OCI-LY1 (cell line): ENCODE data around the gene SYT2.
"Not testable (repeated sequence)": the region's sequence is repeated elsewhere in the genome, so short reads cannot be mapped to it uniquely, and the experiment has no call there.

Source experiments
- H2AFZ ChIP-seq: fragments of 200-600 bp; sonication (generic), shearing (Covaris generic); 2 replicates; pipeline ENCODE4 v1.6.0; 2014; ENCODE audit warnings: antibody characterized with exemption, mild to moderate bottlenecking, low read length
- H3F3A ChIP-seq: fragments of 200-600 bp; sonication (generic), shearing (Covaris generic); 2 replicates; pipeline ENCODE4 v1.6.0; 2014; ENCODE audit warnings: mild to moderate bottlenecking, antibody characterized with exemption, low read length, moderate library complexity; ENCODE audit not compliant: insufficient read depth
- H3K27ac ChIP-seq: fragments of 200-600 bp; sonication (generic); 2 replicates; pipeline ENCODE4 v1.5.1; 2014; ENCODE audit warnings: low read length, mixed run types, mild to moderate bottlenecking, low read depth; ENCODE audit not compliant: poor library complexity, severe bottlenecking
- H3K27me3 ChIP-seq: fragments of 200-600 bp; sonication (generic); 2 replicates; pipeline ENCODE4 v1.6.0; 2014; ENCODE audit warnings: antibody characterized with exemption, mild to moderate bottlenecking, low read length, moderate library complexity; ENCODE audit not compliant: insufficient read depth
- H3K36me3 ChIP-seq: fragments of 200-600 bp; sonication (generic); 2 replicates; pipeline ENCODE4 v1.6.1; 2014; ENCODE audit warnings: mild to moderate bottlenecking, antibody characterized with exemption, low read length, moderate library complexity, mixed read lengths; ENCODE audit not compliant: insufficient read depth
- H3K4me1 ChIP-seq: fragments of 200-600 bp; sonication (generic); 2 replicates; pipeline ENCODE4 v1.5.1; 2014; ENCODE audit warnings: mild to moderate bottlenecking, low read length, moderate library complexity; ENCODE audit not compliant: insufficient read depth, severe bottlenecking
- H3K4me2 ChIP-seq: fragments of 200-600 bp; sonication (generic), shearing (Covaris generic); 2 replicates; pipeline ENCODE4 v1.6.1; 2014; ENCODE audit warnings: low read length
- H3K4me3 ChIP-seq: fragments of 200-600 bp; sonication (generic); 2 replicates; pipeline ENCODE4 v1.5.1; 2014; ENCODE audit warnings: low read length, low read depth, mild to moderate bottlenecking, mixed read lengths; ENCODE audit not compliant: poor library complexity, severe bottlenecking
- H3K79me2 ChIP-seq: fragments of 200-600 bp; shearing (Covaris generic); 2 replicates; pipeline ENCODE4 v1.6.1; 2016; ENCODE audit warnings: mixed run types, low read length, mixed read lengths; ENCODE audit not compliant: insufficient read depth
- H3K9ac ChIP-seq: fragments of 200-600 bp; sonication (generic), shearing (Covaris generic); 2 replicates; pipeline ENCODE4 v1.6.1; 2014; ENCODE audit warnings: mild to moderate bottlenecking, low read length, mixed read lengths
- H3K9me2 ChIP-seq: fragments of 200-600 bp; sonication (generic), shearing (Covaris generic); 2 replicates; pipeline ENCODE4 v1.6.1; 2014; ENCODE audit warnings: low read depth, mild to moderate bottlenecking, low read length, mixed read lengths
- H3K9me3 ChIP-seq: fragments of 200-600 bp; shearing (Covaris generic); 2 replicates; pipeline ENCODE4 v1.6.1; 2014; ENCODE audit warnings: low read length, mixed read lengths
- H4K20me1 ChIP-seq: fragments of 200-600 bp; sonication (generic), shearing (Covaris generic); 2 replicates; pipeline ENCODE4 v1.6.0; 2016; ENCODE audit warnings: mild to moderate bottlenecking, low read length; ENCODE audit not compliant: insufficient read depth
- CTCF ChIP-seq: fragments of 200-600 bp; sonication (generic), shearing (Covaris generic); IDR thresholded peaks from 2 replicates; pipeline ENCODE4 v1.5.1; 2017; ENCODE audit warnings: mild to moderate bottlenecking, antibody characterized with exemption, low read length, moderate library complexity, mixed read lengths
- EZH2 ChIP-seq: fragments of 200-600 bp; sonication (generic), shearing (Covaris generic); IDR thresholded peaks from 2 replicates; pipeline ENCODE4 v1.8.0; 2017; ENCODE audit warnings: borderline replicate concordance, mixed run types, mild to moderate bottlenecking, antibody characterized with exemption, low read length, moderate library complexity, mixed read lengths

Gene SYT2

DNA sequence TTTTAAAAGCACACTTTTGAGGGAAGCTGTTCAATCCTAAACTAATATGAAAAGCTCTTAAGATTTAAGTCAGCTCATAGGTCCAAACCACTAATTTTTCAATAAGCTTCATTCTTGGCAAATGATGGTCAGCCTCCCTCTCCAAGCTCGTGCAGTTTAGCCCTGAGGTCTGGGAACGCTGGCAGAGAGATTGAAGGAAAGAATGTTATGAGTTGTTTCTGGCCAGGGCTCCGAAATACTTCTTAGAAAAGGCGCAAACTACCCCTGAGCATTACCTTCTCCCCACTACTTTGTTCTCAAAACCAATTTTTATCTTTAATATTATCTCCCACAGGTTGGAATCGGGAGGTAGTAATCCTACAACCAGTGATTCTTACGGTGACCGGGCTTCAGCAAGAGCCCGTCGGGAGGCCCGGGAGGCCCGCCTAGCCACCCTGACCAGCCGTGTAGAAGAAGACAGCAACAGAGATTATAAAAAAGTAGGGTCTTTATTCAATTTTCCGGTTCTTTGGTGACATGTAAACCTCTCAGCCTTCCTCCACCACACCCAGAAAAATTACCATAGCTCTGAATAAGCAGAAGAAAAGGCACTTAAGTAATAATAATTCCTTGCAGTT, 147.7 kb downstream of the SYT2 start:
- Histone ChIP-seq H3K4me3 (no peak overlapping the region), H3K9ac (no peak overlapping the region), H3K27me3 (no peaks in the 10 kb centered on the region), H3K27ac (no peak overlapping the region), H4K20me1 (no peaks in the 10 kb centered on the region), H3F3A (no peaks in the 10 kb centered on the region), H3K4me1 (peaks cover 16% of the 10 kb centered on the region), H3K9me3 (no peaks in the 10 kb centered on the region), H3K36me3 (peaks cover under 1% of the 10 kb centered on the region; the same call in 1 of the 2 replicates), H2AFZ (no peak overlapping the region), H3K4me2 (no peak overlapping the region), H3K9me2 (no peaks in the 10 kb centered on the region), H3K79me2 (no peaks in the 10 kb centered on the region)
- no peak for TF ChIP-seq EZH2
- no peak for TF ChIP-seq CTCF

GRCh38 chr1:202561726-202562443, 148.4 kb downstream of the SYT2 start:
- H3K4me2 ChIP-seq = no peak overlapping the region
- no peaks in the 10 kb centered on the region for H3K9me3 ChIP-seq
- H3K36me3 ChIP-seq = no peaks in the 10 kb centered on the region
- H3K9ac ChIP-seq = no peak overlapping the region
- TF ChIP-seq EZH2 (no peak), CTCF (no peak)
- no peak overlapping the region for H3K27ac ChIP-seq
- H3K27me3 ChIP-seq = no peaks in the 10 kb centered on the region
- H3K4me3 ChIP-seq = no peak overlapping the region
- no peaks in the 10 kb centered on the region for H3F3A ChIP-seq
- no peaks in the 10 kb centered on the region for H4K20me1 ChIP-seq
- no peak overlapping the region for H2AFZ ChIP-seq
- H3K4me1 ChIP-seq = peaks cover 15% of the 10 kb centered on the region
- H3K9me2 ChIP-seq = no peaks in the 10 kb centered on the region
- no peaks in the 10 kb centered on the region for H3K79me2 ChIP-seq

DNA sequence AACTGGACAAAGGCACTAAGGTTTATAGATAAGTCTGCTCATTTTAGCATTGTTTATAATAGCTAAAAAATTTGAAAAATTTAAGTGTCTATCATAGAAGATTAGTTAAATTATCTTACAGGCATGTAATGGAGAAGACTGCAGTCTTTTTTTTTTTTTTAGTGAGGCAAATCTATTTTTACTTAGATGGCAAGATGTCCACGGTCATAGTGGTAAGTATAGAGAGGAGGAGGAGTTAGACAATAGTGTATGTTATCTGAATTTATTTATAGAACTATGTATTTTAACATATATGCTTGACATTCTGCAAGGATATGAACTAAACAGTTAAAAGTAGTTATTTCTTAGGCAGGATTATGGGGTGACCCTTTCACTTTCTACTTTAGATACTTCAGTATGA, 149.0 kb downstream of the SYT2 start:
- Histone ChIP-seq H3K4me2 (no peak overlapping the region), H3K9me3 (no peaks in the 10 kb centered on the region), H3K9me2 (no peaks in the 10 kb centered on the region), H3K4me1 (peaks cover 8% of the 10 kb centered on the region), H3K4me3 (no peak overlapping the region), H4K20me1 (no peaks in the 10 kb centered on the region), H3K27ac (no peak overlapping the region), H3K9ac (no peak overlapping the region), H3K27me3 (no peaks in the 10 kb centered on the region), H3K79me2 (no peaks in the 10 kb centered on the region), H2AFZ (no peak overlapping the region), H3K36me3 (no peaks in the 10 kb centered on the region), H3F3A (no peaks in the 10 kb centered on the region)
- TF ChIP-seq EZH2 = no peak
- no peak for TF ChIP-seq CTCF

DNA sequence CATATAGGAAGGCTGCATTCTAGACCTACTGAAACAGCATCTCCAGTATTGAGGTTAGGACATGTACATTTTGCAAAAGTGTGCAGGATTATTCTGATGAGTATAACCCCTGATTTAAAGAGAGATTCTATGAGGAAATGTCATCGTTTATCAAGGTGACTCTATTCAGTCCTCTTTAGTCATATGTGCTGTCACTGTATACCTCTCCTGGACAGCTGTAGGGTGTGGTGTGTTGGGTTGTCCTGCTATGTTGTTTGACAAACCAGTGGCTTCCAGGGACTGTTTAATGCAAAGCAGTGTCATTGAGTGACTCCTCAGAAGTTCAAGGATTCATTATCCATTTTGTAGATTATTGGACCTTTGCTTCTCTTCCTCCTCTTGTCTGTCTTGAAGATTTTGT, 152.6 kb downstream of the SYT2 start:
- not testable (repeated sequence) for H3K27me3 ChIP-seq, H3K4me2 ChIP-seq, H3F3A ChIP-seq, H3K27ac ChIP-seq, H2AFZ ChIP-seq, H3K79me2 ChIP-seq, H3K4me3 ChIP-seq, H3K9me2 ChIP-seq, H4K20me1 ChIP-seq, H3K9me3 ChIP-seq, H3K36me3 ChIP-seq, H3K9ac ChIP-seq
- peaks cover 11% of the 10 kb centered on the region for H3K4me1 ChIP-seq

DNA sequence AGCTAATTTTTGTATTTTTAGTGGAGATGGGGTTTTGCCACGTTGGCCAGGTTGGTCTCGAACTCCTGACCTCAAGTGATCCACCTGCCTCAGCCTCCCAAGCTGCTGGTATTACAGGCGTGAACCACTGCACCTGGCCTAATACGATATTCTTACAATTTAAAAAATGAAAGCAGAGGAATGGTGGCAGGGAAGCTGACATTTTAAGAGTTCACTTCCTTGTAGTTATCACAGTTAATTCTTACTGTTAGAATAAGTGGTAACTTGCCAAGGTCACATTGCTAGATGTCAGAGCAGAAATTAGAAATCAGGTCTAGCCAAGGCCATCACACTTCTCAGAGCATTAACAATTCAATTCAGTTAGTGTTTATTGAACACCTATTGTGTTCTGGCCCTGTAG, 154.2 kb downstream of the SYT2 start:
- H3K79me2 ChIP-seq, H3K27ac ChIP-seq, H3K4me2 ChIP-seq, H3F3A ChIP-seq, H3K4me3 ChIP-seq, H3K9me3 ChIP-seq, H2AFZ ChIP-seq, H3K9me2 ChIP-seq, H3K36me3 ChIP-seq, H3K9ac ChIP-seq, H4K20me1 ChIP-seq, H3K27me3 ChIP-seq: not testable (repeated sequence)
- peaks cover 11% of the 10 kb centered on the region for H3K4me1 ChIP-seq
